ENCODE measurements around the gene HDAC10.

GRCh38 chr22:50233223-50233622 lies 17.8 kb downstream of the HDAC10 start:
- TF ChIP-seq CTCF (IDR thresholded peaks at IDR 0.05): no peak
- no peak for TF ChIP-seq POLR2AphosphoS5 (IDR thresholded peaks at IDR 0.05)
